ENCODE results near the gene FAM209B. TPM values are rescaled to one million over a fixed set of nuclear protein-coding genes. Genes with fewer than 3 reads are reported as not detected.

The FAM209B gene
- total and polyA plus RNA-seq, 4 donors: 0.90 to 0.92 TPM; not detected in 2

DNA sequence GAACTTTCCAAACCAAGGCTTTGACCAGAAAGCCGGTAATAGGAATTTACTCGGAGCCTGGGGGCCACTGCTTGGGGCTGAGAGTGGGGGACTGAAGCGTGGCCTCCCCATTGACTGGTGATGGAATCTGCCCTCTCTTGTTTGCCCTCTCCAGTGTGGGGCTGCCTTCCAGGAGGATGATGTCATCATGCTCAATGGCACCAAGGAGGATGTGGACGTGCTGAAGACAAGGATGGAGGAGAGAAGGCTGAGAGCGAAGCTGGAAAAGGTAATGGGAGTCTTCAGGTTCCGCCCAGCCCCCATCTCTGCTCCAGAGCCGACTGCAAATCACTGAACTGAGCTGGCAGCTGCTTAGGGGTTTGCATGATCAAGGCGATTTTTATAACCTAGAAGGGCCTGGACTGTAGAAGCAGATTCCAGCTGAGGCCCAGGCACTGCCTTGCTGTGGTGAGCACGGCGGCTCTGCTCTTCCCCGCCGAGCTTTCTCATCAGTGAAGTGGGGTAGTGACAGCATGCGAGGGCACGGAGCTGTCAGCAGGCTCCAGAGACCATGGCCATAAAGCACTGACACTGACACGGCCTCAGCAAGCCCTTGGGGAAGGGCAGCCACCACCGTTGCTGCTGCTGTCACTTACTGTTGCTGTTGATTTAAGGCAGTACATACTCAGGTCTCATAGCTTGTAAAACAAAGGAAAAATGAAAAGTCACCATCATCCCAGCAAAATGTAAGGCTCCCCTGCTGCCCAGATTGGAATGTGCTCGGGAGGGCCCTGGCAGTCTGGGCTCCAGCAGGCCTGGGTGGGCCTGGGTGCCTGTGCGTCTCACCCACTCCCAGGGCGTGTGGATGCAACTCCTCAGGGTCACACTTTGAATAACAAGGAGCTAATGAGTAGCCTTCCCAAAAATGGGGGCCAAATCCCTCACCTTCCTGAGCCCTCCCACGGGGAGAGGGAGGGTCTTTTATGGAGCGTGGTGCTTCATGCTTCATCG is 19.6 kb upstream of the FAM209B start:
- no peaks in the 10 kb centered on the region for H3K9me3 ChIP-seq (ENCODE audit: control insufficient read depth, low read length)
- H3K4me3 ChIP-seq (ENCODE audit: low read length in 2 of 2): no peak overlapping the region
- H3K27me3 ChIP-seq (ENCODE audit: control insufficient read depth in 1 of 2, insufficient read depth in 2 of 2, low read length in 1 of 2): no peaks in the 10 kb centered on the region
- intact Hi-C loops (cut with DNase I): no loop called here
- 63 to 72% methylated on average over 22 of the region's 22 CpGs for WGBS, 2 donors
- ATAC-seq (ENCODE audit: low FRiP score) (no peak), DNase-seq (no peak)
- H3K36me3 ChIP-seq (ENCODE audit: control insufficient read depth in 1 of 2, insufficient read depth in 2 of 2, low read length in 1 of 2): peaks cover 0 to 8% of the 10 kb centered on the region in 2 donors
- H3K27ac ChIP-seq (ENCODE audit: low read depth in 1 of 2, low read length in 2 of 2): no peak overlapping the region
- no peaks in the 10 kb centered on the region for H3K4me1 ChIP-seq (ENCODE audit: control insufficient read depth in 1 of 2, insufficient read depth in 2 of 2, low read length in 2 of 2)

GRCh38 chr20:56516631-56517030 is 16.4 kb upstream of the FAM209B start:
- no peak overlapping the region for H3K4me3 ChIP-seq (ENCODE audit: low read length in 2 of 2)
- no peaks in the 10 kb centered on the region for H3K27me3 ChIP-seq (ENCODE audit: control insufficient read depth in 1 of 2, insufficient read depth in 2 of 2, low read length in 1 of 2)
- H3K27ac ChIP-seq (ENCODE audit: low read depth in 1 of 2, low read length in 2 of 2): no peak overlapping the region
- 79 to 86% methylated on average over 5 of the region's 5 CpGs for WGBS, 2 donors
- peaks cover 5 to 18% of the 10 kb centered on the region in 2 donors for H3K36me3 ChIP-seq (ENCODE audit: control insufficient read depth in 1 of 2, insufficient read depth in 2 of 2, low read length in 1 of 2)
- no peaks in the 10 kb centered on the region for H3K4me1 ChIP-seq (ENCODE audit: control insufficient read depth in 1 of 2, insufficient read depth in 2 of 2, low read length in 2 of 2)
- peaks cover 4% of the 10 kb centered on the region for H3K9me3 ChIP-seq (ENCODE audit: control insufficient read depth, low read length)
- intact Hi-C loops (cut with DNase I): no loop called here
- ATAC-seq (ENCODE audit: low FRiP score) (no peak), DNase-seq (no peak)

GRCh38 chr20:56517211-56517610 is 15.8 kb upstream of the FAM209B start:
- ATAC-seq (ENCODE audit: low FRiP score): no peak
- no peak for DNase-seq
- H3K36me3 ChIP-seq (ENCODE audit: control insufficient read depth in 1 of 2, insufficient read depth in 2 of 2, low read length in 1 of 2): peaks cover 5 to 18% of the 10 kb centered on the region in 2 donors
- peaks cover 4% of the 10 kb centered on the region for H3K9me3 ChIP-seq (ENCODE audit: control insufficient read depth, low read length)
- H3K4me1 ChIP-seq (ENCODE audit: control insufficient read depth in 1 of 2, insufficient read depth in 2 of 2, low read length in 2 of 2): no peaks in the 10 kb centered on the region
- no peaks in the 10 kb centered on the region for H3K27me3 ChIP-seq (ENCODE audit: control insufficient read depth in 1 of 2, insufficient read depth in 2 of 2, low read length in 1 of 2)
- WGBS, 2 donors: 86 to 92% methylated on average over 7 of the region's 7 CpGs
- no peak overlapping the region for H3K27ac ChIP-seq (ENCODE audit: low read depth in 1 of 2, low read length in 2 of 2)
- no peak overlapping the region for H3K4me3 ChIP-seq (ENCODE audit: low read length in 2 of 2)
- intact Hi-C loops (cut with DNase I): no loop called here

- Histone ChIP-seq H3K36me3 (ENCODE audit: control insufficient read depth in 1 of 2, insufficient read depth in 2 of 2, low read length in 1 of 2) (peaks cover 5 to 18% of the 10 kb centered on the region in 2 donors), H3K9me3 (ENCODE audit: control insufficient read depth, low read length) (peaks cover 4% of the 10 kb centered on the region), H3K4me1 (ENCODE audit: control insufficient read depth in 1 of 2, insufficient read depth in 2 of 2, low read length in 2 of 2) (no peaks in the 10 kb centered on the region), H3K27ac (ENCODE audit: low read depth in 1 of 2, low read length in 2 of 2) (no peak overlapping the region), H3K4me3 (ENCODE audit: low read length in 2 of 2) (no peak overlapping the region), H3K27me3 (ENCODE audit: control insufficient read depth in 1 of 2, insufficient read depth in 2 of 2, low read length in 1 of 2) (no peaks in the 10 kb centered on the region)
- intact Hi-C loops (cut with DNase I): no loop called here
- WGBS, 2 donors: 74 to 79% methylated on average over 8 of the region's 8 CpGs
- DNase-seq: no peak
- ATAC-seq (ENCODE audit: low FRiP score): no peak
Measured at GRCh38 chr20:56517641-56518040, 15.4 kb upstream of the FAM209B start.

GRCh38 chr20:56518126-56518525 is 14.9 kb upstream of the FAM209B start:
- 96 to 97% methylated on average over 14 of the region's 14 CpGs for WGBS, 2 donors
- intact Hi-C loops (cut with DNase I): no loop called here
- no peaks in the 10 kb centered on the region for H3K27me3 ChIP-seq (ENCODE audit: control insufficient read depth in 1 of 2, insufficient read depth in 2 of 2, low read length in 1 of 2)
- no peak overlapping the region for H3K27ac ChIP-seq (ENCODE audit: low read depth in 1 of 2, low read length in 2 of 2)
- DNase-seq (no peak), ATAC-seq (ENCODE audit: low FRiP score) (no peak)
- H3K4me3 ChIP-seq (ENCODE audit: low read length in 2 of 2): no peak overlapping the region
- H3K36me3 ChIP-seq (ENCODE audit: control insufficient read depth in 1 of 2, insufficient read depth in 2 of 2, low read length in 1 of 2): peaks cover 5 to 18% of the 10 kb centered on the region in 2 donors
- peaks cover 4% of the 10 kb centered on the region for H3K9me3 ChIP-seq (ENCODE audit: control insufficient read depth, low read length)
- no peaks in the 10 kb centered on the region for H3K4me1 ChIP-seq (ENCODE audit: control insufficient read depth in 1 of 2, insufficient read depth in 2 of 2, low read length in 2 of 2)

DNA sequence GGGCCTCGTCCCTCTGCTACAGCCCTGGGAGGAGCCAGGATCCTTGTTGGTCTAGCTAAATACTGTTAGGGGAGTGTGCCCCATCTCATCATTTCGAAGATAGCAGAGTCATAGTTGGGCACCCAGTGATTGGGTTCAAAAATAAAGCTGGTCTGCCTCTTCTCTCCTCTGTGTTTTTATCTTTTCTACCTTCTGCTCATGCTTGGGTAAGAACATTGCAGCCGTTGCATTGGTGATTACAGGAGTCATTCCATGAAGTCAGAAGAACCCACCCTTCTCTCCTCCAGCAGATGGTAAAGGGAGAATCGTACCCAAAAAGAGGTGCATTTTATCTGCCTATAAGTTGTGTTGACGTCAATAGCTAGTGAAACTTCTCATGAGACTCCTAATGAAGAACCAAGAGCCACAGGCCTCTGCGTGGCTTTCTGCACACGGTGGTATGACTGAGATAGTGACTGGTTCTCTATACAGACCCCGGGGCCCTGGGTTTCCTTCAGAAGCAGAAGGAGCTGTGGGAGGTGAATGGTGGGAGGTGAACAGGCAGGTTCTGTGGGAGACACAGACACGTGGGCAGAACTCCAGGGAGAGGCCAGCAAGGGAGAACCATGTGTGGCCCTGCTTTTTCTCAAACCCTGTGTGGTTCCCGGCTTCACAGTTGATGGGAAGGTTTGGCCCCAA is 14.2 kb upstream of the FAM209B start:
- intact Hi-C loops (cut with DNase I): no loop called here
- Histone ChIP-seq H3K27ac (ENCODE audit: low read depth in 1 of 2, low read length in 2 of 2) (no peak overlapping the region), H3K9me3 (ENCODE audit: control insufficient read depth, low read length) (peaks cover 4% of the 10 kb centered on the region), H3K4me3 (ENCODE audit: low read length in 2 of 2) (no peak overlapping the region), H3K27me3 (ENCODE audit: control insufficient read depth in 1 of 2, insufficient read depth in 2 of 2, low read length in 1 of 2) (no peaks in the 10 kb centered on the region), H3K36me3 (ENCODE audit: control insufficient read depth in 1 of 2, insufficient read depth in 2 of 2, low read length in 1 of 2) (peaks cover 5 to 18% of the 10 kb centered on the region in 2 donors), H3K4me1 (ENCODE audit: control insufficient read depth in 1 of 2, insufficient read depth in 2 of 2, low read length in 2 of 2) (no peaks in the 10 kb centered on the region)
- ATAC-seq (ENCODE audit: low FRiP score): no peak
- 94 to 96% methylated on average over 10 of the region's 10 CpGs for whole genome bisulfite sequencing, 2 donors
- no peak for DNase-seq

DNA sequence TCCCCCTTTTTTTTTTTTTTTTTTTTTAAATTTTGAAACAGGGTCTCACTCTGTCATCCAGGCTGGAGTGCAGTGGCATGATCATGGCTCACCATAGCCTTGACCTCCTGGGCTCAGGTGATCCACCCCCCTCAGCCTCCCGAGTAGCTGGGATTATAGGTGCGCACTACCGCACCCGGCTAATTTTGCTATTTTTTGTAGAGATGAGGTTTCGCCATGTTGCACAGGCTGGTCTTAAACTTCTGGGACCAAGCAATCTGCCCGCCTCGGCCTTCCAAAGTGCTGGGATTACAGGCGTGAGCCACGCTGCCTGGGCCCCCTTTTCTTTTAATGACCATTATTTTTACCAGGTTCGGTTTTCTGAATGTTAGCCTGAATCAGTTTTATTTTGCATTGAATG is 13.5 kb upstream of the FAM209B start:
- ATAC-seq (ENCODE audit: low FRiP score) (no peak), DNase-seq (no peak)
- Histone ChIP-seq H3K36me3 (ENCODE audit: control insufficient read depth in 1 of 2, insufficient read depth in 2 of 2, low read length in 1 of 2) (peaks cover 5 to 18% of the 10 kb centered on the region in 2 donors), H3K27me3 (ENCODE audit: control insufficient read depth in 1 of 2, insufficient read depth in 2 of 2, low read length in 1 of 2) (no peaks in the 10 kb centered on the region), H3K4me3 (ENCODE audit: low read length in 2 of 2) (no peak overlapping the region), H3K9me3 (ENCODE audit: control insufficient read depth, low read length) (peaks cover 4% of the 10 kb centered on the region), H3K27ac (ENCODE audit: low read depth in 1 of 2, low read length in 2 of 2) (no peak overlapping the region), H3K4me1 (ENCODE audit: control insufficient read depth in 1 of 2, insufficient read depth in 2 of 2, low read length in 2 of 2) (no peaks in the 10 kb centered on the region)
- 99 to 100% methylated on average over 10 of the region's 10 CpGs for WGBS, 2 donors
- intact Hi-C loops (cut with DNase I): no loop called here

DNA sequence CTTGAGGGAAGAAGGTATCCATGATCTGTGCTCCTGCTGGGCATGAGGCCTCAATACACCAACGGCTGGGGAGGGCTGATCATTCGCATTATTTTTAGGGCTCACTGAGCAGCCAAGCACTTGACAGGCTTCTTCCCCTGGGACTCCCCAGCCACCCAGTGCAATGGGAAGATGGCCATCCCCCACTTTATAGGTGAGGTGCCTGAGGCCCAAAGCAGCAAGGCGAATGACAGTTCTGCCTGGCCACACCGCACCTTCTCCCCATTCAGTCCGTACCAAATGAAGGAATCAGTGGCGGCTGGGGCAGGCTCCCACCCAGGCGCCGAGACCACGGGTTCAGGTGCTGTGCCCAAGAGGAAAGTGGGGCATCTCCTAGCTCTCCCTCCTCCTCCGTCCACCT is 12.9 kb upstream of the FAM209B start:
- no peak for ATAC-seq (ENCODE audit: low FRiP score)
- H3K36me3 ChIP-seq (ENCODE audit: control insufficient read depth in 1 of 2, insufficient read depth in 2 of 2, low read length in 1 of 2): peaks cover 5 to 18% of the 10 kb centered on the region in 2 donors
- H3K9me3 ChIP-seq (ENCODE audit: control insufficient read depth, low read length): peaks cover 4% of the 10 kb centered on the region
- DNase-seq: no peak
- no peaks in the 10 kb centered on the region for H3K4me1 ChIP-seq (ENCODE audit: control insufficient read depth in 1 of 2, insufficient read depth in 2 of 2, low read length in 2 of 2)
- WGBS, 2 donors: 98% methylated on average over 10 of the region's 10 CpGs
- H3K27me3 ChIP-seq (ENCODE audit: control insufficient read depth in 1 of 2, insufficient read depth in 2 of 2, low read length in 1 of 2): no peaks in the 10 kb centered on the region
- no peak overlapping the region for H3K4me3 ChIP-seq (ENCODE audit: low read length in 2 of 2)
- intact Hi-C loops (cut with DNase I): no loop called here
- H3K27ac ChIP-seq (ENCODE audit: low read depth in 1 of 2, low read length in 2 of 2): no peak overlapping the region
